AG09319 (cell line): ENCODE measurements around the gene MAML3.

Experiments used
- DNase-seq: peaks from one replicate; pipeline ENCODE4 v3.0.0-alpha.2; 2010; ENCODE audit warnings: low read depth; ENCODE audit errors: extremely low read depth
- CTCF ChIP-seq: IDR thresholded peaks from 2 replicates; pipeline ENCODE4 v1.5.1; 2011; ENCODE audit warnings: low read depth, mild to moderate bottlenecking, inconsistent platforms, low read length, moderate library complexity

MAML3 gene

GRCh38 chr4:139866276-139866962 lies 287.6 kb downstream of the MAML3 start:
- DNase-seq = no peak
- TF ChIP-seq CTCF = no peak

DNA sequence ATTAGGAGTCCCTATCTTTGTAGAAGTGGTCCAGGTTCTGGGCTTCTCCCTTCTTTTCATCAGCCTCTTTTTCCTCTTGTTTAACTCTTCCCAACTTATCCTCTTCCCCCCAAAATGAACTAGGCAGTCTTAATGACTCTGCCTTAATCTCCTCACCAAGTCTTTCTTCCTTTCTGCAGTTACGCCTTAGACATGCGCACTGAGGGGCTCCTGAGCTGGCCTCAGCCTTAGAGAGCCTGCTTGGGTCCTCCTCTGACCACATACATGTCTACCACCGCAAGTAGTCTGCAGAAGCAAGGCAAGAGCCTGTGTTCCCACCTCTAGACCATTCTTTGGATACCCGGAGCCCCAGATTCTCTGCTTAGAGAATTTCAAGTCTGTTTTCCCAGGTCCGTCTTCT lies 288.4 kb downstream of the MAML3 start:
- TF ChIP-seq CTCF = no peak
- DNase-seq = no peak

DNA sequence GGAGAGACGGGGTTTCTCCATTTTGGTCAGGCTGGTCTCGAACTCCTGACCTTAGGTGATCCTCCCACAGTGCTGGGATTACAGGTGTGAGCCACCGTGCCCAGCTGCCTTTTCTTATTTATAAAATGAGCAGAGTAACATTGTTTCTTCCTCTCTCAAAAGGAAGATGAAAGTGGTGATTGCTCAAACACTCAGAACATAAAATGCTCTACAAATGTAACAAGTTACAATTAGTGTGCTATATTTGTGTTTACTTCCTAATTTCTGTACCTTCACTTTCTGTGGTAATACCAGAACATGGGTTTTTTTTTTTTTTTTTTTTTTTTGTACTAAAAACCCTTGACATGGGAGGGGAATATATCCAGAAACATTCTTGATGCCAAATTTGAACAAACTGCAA lies 290.5 kb downstream of the MAML3 start:
- no peak for TF ChIP-seq CTCF
- DNase-seq = no peak

DNA sequence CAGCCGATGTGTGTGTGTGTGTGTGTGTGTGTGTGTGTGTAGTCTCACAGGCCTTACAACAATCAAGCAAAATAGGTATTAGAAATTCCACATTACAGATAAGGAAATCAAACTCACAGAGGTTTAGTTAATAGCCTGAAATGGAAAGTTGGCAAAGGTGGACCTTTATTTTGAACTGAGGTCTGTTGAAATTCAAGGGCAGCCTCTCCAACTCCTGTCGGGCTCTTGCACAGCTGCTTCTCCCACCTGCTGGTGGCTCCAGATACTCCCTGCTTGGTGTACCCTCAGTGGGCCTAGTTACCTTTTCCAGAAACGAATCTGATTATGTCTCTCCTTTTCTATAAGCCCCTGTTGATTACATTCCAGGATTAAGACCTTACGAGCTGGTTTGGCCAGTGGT lies 292.5 kb downstream of the MAML3 start:
- TF ChIP-seq CTCF = no peak

GRCh38 chr4:139860435-139861024 lies 293.5 kb downstream of the MAML3 start:
- no peak for DNase-seq
- no peak for TF ChIP-seq CTCF

More for the DNA sequence above, 292.5 kb downstream of the MAML3 start:
- DNase-seq = no peak

- no peak for DNase-seq
- no peak for TF ChIP-seq CTCF
Observed at GRCh38 chr4:139859876-139860275, 294.1 kb downstream of the MAML3 start.

DNA sequence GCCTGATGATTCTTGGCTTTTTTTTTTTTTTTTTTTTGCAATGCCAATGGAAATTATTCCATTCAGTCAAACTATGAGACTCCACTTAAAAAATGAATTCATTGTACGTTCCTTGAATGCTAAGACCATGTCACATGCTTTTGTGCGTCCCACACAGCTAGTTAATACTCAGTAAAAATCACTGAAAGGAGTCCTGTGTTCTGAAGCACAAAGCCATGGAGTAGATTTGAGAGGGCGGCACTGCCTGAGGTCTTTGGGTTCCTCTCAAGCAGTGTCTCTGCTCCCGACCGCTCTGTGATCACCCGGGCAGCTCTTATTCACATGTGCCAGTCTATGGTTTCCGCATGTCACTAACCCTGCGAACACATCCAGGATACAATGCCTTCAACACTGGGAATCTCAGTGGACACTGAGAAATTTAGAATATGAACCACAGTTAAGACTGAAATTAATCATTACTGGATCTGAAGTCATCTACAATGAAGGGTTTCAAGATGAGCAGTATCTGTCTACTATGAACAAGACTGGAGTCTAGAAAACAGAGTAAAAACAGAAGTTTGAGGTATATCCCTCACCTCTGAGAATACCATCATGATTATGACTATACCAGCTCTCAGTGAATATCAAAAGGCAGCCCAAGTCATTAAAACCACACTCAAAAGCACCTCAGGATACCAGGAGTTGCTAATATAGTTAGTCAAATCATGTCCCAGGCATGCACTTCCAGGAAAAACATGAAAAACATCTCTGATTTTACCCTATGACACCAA lies 295.4 kb downstream of the MAML3 start:
- DNase-seq = no peak
- no peak for TF ChIP-seq CTCF
